NCI-H774 (cell line): ENCODE measurements around the gene TCEANC.
"Not testable (repeated sequence)": the region's sequence is repeated elsewhere in the genome, so short reads cannot be mapped to it uniquely, and the experiment has no call there.

Experiments
- DNase-seq: peaks from one replicate; lab custom pipeline; 2025; lab: John Stamatoyannopoulos, UW

TCEANC gene

GRCh38 chrX:13658602-13659001 is 5.7 kb downstream of the TCEANC start:
- DNase-seq: peak; percentile 5

DNA sequence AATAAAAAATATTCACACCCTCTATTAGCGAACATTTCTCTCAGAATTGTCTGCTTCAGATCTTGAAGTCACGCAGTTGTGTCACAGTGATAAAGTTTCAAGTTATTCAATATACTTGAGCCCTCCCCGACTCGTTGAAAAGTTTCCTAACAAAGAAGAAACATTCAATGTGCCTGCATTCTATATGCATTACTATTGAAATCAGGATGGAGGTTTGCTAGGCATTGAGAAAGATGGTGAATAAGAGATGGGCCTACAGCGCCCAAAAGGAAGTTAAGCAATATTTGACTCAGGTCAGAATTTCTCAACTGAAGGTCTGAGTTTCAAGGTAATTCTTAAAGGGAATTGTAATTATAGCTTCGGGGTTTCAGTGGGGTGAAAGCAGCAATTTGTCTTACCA is 6.1 kb downstream of the TCEANC start:
- no peak for DNase-seq

- no peak for DNase-seq
These were observed 8.9 kb downstream of the TCEANC start for GRCh38 chrX:13661735-13662288.

DNA sequence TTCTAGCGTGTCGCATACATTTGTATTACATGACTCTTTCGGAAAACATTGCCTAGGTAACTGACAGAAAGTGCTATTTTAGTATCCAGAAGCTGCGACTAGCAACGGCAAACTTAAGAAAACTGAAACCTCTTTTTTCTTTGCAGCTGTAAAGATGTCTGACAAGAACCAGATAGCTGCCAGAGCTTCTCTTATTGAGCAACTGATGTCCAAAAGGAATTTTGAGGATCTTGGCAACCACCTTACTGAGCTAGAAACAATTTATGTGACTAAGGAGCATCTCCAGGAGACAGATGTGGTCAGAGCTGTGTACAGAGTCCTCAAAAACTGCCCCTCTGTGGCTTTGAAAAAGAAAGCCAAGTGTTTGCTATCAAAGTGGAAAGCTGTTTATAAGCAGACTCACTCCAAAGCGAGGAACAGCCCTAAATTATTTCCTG is 9.4 kb downstream of the TCEANC start:
- DNase-seq: no peak

GRCh38 chrX:13664020-13664419 is 11.1 kb downstream of the TCEANC start:
- DNase-seq: no peak

DNA sequence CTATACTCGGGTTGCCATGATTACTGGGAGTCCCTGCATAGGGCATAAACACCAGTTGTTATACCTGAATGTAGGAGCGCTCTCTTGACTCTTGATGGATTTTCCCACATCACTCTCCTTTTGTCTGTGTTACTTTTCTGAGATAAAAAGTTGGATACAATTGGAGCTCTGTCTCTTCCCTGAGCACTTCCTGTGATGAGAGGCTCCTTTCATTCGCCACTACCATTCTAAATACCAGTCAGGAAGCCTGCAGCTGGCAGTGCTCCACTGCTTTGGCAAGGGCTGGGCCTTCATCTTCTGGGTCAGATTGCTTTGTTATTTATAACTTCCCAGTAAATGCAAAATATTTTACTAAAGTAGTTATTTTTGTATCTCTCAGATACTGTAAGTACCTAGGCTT is 13.9 kb downstream of the TCEANC start:
- no peak for DNase-seq

- DNase-seq: no peak
These were observed 15.0 kb downstream of the TCEANC start for GRCh38 chrX:13667919-13668318.

DNA sequence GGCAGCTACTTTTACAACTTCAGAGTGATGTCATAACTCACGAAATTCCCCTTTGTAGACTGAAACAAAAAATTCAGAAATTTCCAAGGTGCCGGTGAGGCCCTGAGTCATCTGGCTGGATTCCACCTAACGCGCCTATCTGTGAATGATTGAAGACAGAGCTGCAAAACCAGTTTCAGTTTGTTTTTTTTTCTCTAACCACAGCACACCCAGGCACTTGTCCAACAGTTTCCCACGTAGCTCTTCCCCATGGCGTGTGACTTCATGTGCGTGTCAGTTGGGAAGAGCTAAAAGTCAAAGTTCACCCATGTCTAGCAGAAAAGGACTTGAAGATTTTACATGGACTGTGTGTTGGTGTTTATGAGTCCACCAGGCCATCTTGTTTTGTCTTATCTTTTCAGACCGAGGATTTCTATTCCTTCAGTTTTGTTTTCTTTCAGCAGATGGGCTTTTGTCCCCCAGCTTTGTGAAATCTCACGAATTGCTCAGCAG is 16.4 kb downstream of the TCEANC start:
- peak; percentile 14 for DNase-seq

DNA sequence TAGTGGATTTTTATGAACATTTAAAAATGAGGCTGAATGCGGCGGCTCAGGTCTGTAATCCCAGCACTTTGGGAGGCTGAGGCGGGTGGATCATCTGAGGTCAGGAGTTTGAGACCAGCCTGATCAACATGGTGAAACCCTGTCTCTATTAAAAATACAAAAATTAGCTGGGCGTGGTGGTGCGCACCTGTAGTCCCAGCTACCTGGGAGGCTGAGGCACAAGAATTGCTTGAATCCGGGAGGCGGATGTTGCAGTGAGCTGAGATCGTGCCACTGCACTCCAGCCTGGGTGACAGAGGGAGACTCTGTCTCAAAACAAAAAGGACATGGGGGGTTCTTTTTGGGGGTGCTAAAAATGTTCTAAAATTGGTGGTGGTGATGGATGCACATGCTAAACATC is 16.8 kb downstream of the TCEANC start:
- not testable (repeated sequence) for DNase-seq

- no peak for DNase-seq
These were observed 17.3 kb downstream of the TCEANC start for GRCh38 chrX:13670197-13670596.

DNA sequence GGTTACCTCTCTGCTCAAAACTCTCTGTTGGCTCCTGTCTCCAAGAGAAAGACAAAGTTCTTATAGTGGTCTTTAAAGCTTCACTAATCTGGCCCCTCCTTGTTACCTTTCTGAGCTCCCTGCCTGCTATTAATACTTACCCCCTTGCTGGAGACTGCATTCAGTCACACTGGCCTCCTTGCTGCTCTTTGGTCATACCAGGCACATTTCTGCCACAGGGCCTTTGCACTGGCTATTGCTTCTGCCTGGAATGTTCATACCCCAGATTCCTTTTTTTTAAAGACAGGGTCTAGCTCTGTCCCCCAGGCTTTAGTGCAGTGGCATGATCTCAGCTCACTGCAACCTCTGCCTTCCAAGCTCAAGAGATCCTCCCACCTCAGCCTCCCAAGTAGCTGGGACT is 20.1 kb downstream of the TCEANC start:
- no peak for DNase-seq

DNA sequence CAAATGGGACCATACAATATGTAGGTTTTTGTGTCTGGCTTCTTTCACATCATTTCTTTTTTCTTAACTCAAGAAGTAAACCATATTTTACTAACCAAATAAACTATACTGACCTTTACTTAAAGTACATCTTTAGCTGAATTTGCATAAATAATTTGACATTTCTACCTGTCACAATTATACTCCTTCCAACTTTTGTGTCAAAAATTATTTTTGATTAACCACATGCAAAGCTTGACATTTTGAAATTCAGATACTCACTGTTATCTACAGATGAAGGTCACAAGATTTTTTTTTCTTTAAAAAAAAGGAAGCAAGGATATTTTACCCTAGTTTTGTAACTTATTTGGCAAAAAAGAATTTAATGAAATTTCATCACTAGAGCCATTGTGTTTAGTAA is 23.9 kb downstream of the TCEANC start:
- no peak for DNase-seq

DNA sequence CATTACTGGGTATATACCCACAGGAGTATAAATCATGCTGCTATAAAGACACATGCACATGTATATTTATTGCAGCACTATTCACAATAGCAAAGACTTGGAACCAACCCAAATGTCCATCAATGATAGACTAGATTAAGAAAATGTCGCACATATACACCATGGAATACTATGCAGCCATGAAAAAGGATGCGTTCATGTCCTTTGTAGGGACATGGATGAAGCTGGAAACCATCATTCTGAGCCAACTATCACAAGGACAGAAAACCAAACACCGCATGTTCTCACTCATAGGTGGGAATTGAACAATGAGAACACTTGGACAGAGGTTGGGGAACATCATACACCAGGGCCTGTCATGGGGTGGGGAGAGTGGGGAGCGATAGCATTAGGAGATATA is 26.8 kb downstream of the TCEANC start:
- DNase-seq: not testable (repeated sequence)

DNA sequence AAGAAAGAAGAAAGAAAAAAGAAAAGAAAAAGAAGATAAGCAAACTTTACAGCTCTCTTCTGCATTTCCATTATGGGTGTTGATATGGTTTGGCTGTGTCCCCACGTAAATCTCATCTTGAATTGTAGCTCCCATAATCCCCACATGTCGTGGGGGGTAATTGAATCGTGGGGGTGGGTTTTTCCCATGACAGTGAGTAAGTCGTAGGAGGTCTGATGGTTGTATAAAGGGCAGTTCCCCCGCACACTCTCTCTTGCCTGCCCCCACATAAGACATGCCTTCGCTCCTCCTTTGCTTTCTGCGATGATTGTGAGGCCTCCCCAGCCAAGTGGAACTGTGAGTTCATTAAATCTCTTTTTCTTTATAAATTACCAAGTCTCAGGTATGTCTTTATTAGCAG is 28.7 kb downstream of the TCEANC start:
- DNase-seq: no peak

- DNase-seq: no peak
These were observed 31.4 kb downstream of the TCEANC start for GRCh38 chrX:13684361-13684760.

DNA sequence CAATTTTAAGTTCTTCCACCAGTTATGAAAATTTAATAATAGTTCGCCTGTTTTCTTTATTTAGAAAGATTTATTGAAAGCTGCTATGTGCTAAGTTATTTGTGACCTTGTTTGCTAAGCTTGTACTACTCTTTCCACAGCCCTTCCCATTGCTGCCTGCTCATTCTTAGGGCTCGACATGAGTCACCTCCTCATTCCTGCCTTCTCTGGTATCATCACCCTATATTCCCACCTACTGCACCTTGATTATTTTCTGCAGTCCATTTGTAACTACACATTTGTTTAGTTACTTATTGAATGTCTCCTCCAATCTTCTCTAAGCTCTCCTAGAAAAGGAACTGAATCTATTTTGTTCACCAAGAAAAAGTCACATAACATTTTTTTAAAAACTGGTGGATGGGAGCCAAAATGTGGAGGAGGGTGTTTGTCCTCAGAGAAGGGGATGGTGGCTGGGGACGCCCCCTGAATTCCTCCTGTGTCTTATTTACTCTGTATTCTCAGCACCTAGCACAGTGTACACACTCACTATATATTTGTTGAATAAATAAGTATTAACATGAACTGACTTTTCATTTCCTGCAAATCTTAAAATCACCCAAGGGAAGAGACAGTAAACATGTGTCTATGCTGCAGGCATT is 32.3 kb downstream of the TCEANC start:
- DNase-seq: no peak

- no peak for DNase-seq
These were observed 34.3 kb downstream of the TCEANC start for GRCh38 chrX:13687203-13687602.

- DNase-seq: no peak
These were observed 35.5 kb downstream of the TCEANC start for GRCh38 chrX:13688384-13688957.

DNA sequence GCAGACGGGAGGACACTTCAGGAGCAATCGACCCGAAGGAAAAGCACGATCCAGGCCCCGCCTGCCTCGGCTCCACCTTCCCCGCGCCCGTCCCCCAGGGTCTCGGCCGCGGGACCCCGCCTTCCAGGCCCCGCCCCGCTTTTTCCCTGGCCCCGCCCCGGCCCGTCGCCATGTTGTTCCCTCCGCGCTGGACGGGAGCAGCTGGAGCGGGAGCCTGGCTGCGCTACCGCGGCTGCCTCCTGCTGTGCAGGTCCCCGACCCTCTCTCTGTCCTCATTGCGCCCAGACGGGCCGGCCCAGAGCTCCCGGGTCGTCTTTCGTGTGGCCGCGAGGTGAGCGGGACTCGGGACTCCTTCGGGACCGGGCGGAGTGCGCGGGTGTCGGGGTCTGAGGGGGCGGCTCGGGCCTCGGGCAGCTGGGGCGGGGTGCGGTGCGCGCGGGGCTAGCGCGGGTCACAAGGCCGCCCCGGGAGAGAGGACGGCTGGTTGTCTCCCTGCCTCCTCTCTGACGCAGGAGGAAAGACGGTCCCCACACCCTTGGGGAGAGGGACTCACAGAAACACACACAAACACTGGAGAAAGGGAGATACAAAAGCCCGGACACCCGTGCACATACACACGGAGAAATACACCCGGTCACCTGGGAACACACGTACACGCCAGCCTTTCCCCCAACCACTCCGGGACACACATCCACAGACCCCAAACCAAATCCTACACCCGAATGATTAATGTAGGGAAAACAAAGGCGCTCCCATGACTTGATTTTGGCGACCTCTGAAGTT is 36.2 kb downstream of the TCEANC start, which contains the start of gene RAB9A:
Gene RAB9A, plus strand, starts transcription at position 171 of the 783 bp plus-strand sequence. CDS start 19,619 bp downstream, outside the sequence.
- DNase-seq: peak; percentile 59

DNA sequence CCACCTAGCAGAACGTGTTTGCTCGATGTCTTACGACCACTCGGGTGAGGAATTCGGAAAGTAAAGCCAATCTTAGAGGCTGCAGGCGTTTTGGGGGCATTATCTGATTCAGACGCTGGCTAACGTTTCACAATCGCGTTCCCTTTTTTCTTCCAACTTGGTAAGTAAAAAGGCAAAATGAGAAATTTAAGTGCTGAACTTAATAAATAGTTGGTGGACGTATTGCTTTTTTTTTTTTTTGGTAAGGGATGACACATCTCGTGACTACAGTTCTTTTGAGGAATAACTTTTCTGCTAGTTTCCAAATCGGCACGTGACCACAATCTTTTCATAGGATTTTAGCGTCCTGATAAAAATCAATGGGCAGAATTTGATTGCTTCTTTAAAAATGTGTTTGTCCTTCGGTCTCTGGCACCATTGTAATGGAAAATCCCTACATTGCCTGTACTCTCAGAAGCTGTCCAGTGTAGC is 36.8 kb downstream of the TCEANC start:
- no peak for DNase-seq

- no peak for DNase-seq
These were observed 37.9 kb downstream of the TCEANC start for GRCh38 chrX:13690836-13691235.

- no peak for DNase-seq
These were observed 39.0 kb downstream of the TCEANC start for GRCh38 chrX:13691841-13692371.
